AML-193 (cell line): ENCODE measurements around the gene DLEU7.

Source experiments
- DNase-seq, 2 experiments: peaks; one replicate each; lab custom pipeline; 2025; lab: John Stamatoyannopoulos, UW

DLEU7 gene

GRCh38 chr13:50793026-50793425 is 50.5 kb downstream of the DLEU7 start:
- DNase-seq: no peak

DNA sequence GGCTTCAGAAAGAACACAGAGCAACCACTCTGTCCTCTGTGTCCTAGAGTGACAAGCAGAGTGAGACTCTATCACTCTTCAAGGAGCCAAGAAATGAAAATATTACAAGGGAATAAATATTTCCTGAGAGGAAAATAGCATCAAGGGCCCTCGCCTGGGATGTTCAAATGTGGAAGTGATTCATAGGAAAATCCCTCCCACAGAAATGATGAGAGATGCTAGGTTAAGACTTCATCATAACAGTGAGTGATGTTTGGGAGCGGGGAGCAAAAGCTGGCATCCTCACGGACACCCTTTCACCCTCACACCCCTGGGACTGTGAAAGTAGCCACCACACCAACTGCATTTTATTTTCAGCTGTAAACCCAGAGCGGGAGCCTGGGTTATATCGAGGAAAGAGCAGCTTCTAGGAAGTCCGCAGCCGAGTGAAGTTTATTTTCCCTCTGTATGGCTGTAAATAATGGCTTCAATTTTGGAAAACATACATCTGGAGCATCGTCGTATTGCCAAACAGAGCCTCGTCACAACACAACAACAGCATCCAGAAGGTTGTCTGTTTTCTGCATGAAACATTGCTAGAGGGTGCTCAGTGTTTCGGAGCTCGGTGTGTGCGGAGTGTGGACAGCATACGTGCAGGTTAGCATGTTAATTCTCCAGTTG is 54.8 kb downstream of the DLEU7 start:
- no peak for DNase-seq

GRCh38 chr13:50787316-50788195 is 55.9 kb downstream of the DLEU7 start:
- DNase-seq: no peak

DNA sequence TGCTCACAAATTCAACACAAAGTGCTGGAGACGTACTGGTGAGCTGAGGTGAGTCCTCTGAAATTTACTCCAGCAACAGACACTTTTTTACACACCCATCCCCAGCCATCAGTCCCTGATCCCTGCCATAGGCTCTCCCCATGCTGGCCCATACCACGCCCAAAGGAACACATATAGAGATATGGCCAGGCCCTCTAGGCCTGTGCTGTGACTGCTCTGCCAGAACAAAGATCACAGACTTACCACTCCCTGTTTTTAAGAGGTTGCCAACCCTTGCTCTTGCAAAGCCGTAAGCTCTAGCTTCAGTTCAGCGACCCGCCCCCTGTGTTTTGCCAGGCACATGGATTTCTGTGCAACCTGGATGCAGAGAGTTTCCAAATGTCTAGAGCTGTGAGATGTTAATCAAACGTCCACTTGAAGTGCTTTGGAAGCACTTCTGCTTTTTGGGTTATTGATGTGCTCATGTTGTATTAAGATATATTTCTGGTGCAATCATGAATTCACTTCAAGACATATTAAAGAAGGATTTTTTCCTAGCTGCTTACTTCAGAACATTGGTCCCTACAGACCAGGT is 59.7 kb downstream of the DLEU7 start:
- no peak for DNase-seq

DNA sequence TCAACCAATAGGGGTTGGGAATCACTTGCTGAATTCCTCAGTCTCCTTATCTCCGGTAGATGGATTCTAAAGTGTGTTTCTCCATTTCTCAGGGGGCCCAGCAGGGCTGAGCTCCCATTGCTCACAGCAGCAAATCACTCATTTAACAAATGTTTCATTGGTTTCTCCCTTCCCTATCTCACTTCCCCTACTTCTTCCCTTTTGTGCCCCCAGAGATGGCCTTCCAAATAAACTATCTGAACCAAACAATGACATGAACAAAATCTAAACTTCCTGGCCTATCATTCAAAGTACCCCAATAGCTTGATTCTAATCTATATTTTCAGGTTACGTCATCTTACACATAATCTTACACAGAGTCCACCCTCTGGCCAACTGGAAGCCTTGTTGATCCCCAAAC is 60.4 kb downstream of the DLEU7 start:
- DNase-seq: no peak

DNA sequence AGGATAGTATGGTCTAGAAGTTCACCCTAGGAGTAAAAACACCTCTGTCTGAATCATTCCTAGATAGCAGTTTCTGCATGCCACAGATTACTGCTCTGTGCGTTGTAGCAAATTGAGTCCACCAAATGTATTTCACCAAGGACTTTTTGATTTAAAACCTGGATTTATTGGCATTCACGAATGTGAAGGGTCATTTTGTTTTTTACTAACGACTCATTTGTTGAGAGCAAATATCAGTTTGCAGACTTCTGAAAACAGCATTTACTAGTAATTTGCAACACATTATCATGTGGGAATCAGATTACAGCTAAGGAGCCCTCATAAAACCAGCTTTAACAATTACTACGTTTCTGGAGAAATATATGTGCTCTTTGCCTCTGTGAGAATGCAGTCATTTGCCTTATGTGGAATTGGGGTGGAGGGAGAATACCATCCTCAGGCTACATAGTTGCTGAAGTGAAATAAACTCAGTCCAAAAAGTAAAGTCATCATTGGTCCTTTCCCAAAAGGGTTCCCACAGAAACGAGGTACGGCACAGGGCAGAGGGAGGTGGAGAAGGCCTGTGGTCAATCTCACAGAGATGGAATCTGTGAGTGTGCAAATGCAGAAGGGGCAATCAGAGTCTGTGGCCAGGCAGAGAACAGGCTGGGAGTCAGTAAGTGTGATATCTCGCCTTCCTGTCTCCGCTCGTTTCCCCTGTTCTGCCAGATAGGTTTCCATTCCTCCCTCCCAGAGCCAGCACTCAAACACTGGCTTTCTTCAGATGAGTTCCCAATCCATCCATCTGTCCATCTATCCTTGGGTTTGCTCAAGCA is 63.1 kb downstream of the DLEU7 start:
- no peak for DNase-seq

- no peak for DNase-seq
Observed at GRCh38 chr13:50779443-50780200, 63.9 kb downstream of the DLEU7 start.
